ENCODE results near the gene TMEM132D.

TMEM132D gene

GRCh38 chr12:129660946-129661345 is 242.9 kb downstream of the TMEM132D start:
- no peak overlapping the region for H3K27ac ChIP-seq
- no peak for TF ChIP-seq CTCF (conservative IDR thresholded peaks at IDR 0.05; ENCODE audit: low read depth, low read length)

GRCh38 chr12:129659961-129660622 is 243.7 kb downstream of the TMEM132D start:
- H4K20me1 ChIP-seq (ENCODE audit: insufficient read depth): no peaks in the 10 kb centered on the region
- TF ChIP-seq CTCF (conservative IDR thresholded peaks at IDR 0.05; ENCODE audit: low read depth, low read length): no peak
- no peaks in the 10 kb centered on the region for H3K4me1 ChIP-seq (ENCODE audit: low read depth, poor library complexity, severe bottlenecking)
- H3K27ac ChIP-seq: no peak overlapping the region
- no peak overlapping the region for H3K9ac ChIP-seq
- H3K4me2 ChIP-seq: no peak overlapping the region
- H2AFZ ChIP-seq (ENCODE audit: low read depth): no peak overlapping the region
- no peaks in the 10 kb centered on the region for H3K27me3 ChIP-seq (ENCODE audit: insufficient read depth, low read depth)
- H3K36me3 ChIP-seq (ENCODE audit: insufficient read depth): no peaks in the 10 kb centered on the region
- H3K79me2 ChIP-seq (ENCODE audit: insufficient read depth, low read depth): no peaks in the 10 kb centered on the region
- H3K4me3 ChIP-seq (IDR thresholded peaks at IDR 0.05; ENCODE audit: insufficient read depth, low read depth, low read length): no peak overlapping the region

More at GRCh38 chr12:129660946-129661345, 242.9 kb downstream of the TMEM132D start:
- H3K36me3 ChIP-seq (ENCODE audit: insufficient read depth): no peaks in the 10 kb centered on the region
- no peaks in the 10 kb centered on the region for H3K79me2 ChIP-seq (ENCODE audit: insufficient read depth, low read depth)
- H3K4me3 ChIP-seq (IDR thresholded peaks at IDR 0.05; ENCODE audit: insufficient read depth, low read depth, low read length): no peak overlapping the region
- no peak overlapping the region for H2AFZ ChIP-seq (ENCODE audit: low read depth)
- no peaks in the 10 kb centered on the region for H3K27me3 ChIP-seq (ENCODE audit: insufficient read depth, low read depth)
- no peak overlapping the region for H3K9ac ChIP-seq
- no peak overlapping the region for H3K4me2 ChIP-seq
- H3K4me1 ChIP-seq (ENCODE audit: low read depth, poor library complexity, severe bottlenecking): no peaks in the 10 kb centered on the region
- H4K20me1 ChIP-seq (ENCODE audit: insufficient read depth): no peaks in the 10 kb centered on the region

GRCh38 chr12:129657179-129657578 is 246.6 kb downstream of the TMEM132D start:
- H3K4me3 ChIP-seq (IDR thresholded peaks at IDR 0.05; ENCODE audit: insufficient read depth, low read depth, low read length): no peak overlapping the region
- H3K27ac ChIP-seq: no peak overlapping the region
- no peaks in the 10 kb centered on the region for H3K36me3 ChIP-seq (ENCODE audit: insufficient read depth)
- no peaks in the 10 kb centered on the region for H3K4me1 ChIP-seq (ENCODE audit: low read depth, poor library complexity, severe bottlenecking)
- no peak overlapping the region for H3K4me2 ChIP-seq
- no peak for TF ChIP-seq CTCF (conservative IDR thresholded peaks at IDR 0.05; ENCODE audit: low read depth, low read length)
- no peak overlapping the region for H3K9ac ChIP-seq
- no peaks in the 10 kb centered on the region for H3K79me2 ChIP-seq (ENCODE audit: insufficient read depth, low read depth)
- H3K27me3 ChIP-seq (ENCODE audit: insufficient read depth, low read depth): no peaks in the 10 kb centered on the region
- no peaks in the 10 kb centered on the region for H4K20me1 ChIP-seq (ENCODE audit: insufficient read depth)
- H2AFZ ChIP-seq (ENCODE audit: low read depth): no peak overlapping the region

- Histone ChIP-seq H3K4me3 (IDR thresholded peaks at IDR 0.05; ENCODE audit: insufficient read depth, low read depth, low read length) (no peak overlapping the region), H3K27ac (no peak overlapping the region), H3K4me1 (ENCODE audit: low read depth, poor library complexity, severe bottlenecking) (no peaks in the 10 kb centered on the region), H4K20me1 (ENCODE audit: insufficient read depth) (no peaks in the 10 kb centered on the region), H3K4me2 (no peak overlapping the region), H3K9ac (no peak overlapping the region), H3K36me3 (ENCODE audit: insufficient read depth) (no peaks in the 10 kb centered on the region), H3K27me3 (ENCODE audit: insufficient read depth, low read depth) (no peaks in the 10 kb centered on the region), H2AFZ (ENCODE audit: low read depth) (no peak overlapping the region), H3K79me2 (ENCODE audit: insufficient read depth, low read depth) (no peaks in the 10 kb centered on the region)
- TF ChIP-seq CTCF (conservative IDR thresholded peaks at IDR 0.05; ENCODE audit: low read depth, low read length): no peak
Measured at GRCh38 chr12:129651951-129652350, 251.9 kb downstream of the TMEM132D start.
